ENCODE measurements around the gene ADAM10. TPM values are rescaled to one million over a fixed set of nuclear protein-coding genes. Genes with fewer than 3 reads are reported as not detected.
A peak's percentile ranks its signal among the peaks of the same experiment; 100 is the strongest.

The ADAM10 gene
- total and polyA plus RNA-seq, 8 donors = 6.1 to 96.2 (median 32.2) TPM

DNA sequence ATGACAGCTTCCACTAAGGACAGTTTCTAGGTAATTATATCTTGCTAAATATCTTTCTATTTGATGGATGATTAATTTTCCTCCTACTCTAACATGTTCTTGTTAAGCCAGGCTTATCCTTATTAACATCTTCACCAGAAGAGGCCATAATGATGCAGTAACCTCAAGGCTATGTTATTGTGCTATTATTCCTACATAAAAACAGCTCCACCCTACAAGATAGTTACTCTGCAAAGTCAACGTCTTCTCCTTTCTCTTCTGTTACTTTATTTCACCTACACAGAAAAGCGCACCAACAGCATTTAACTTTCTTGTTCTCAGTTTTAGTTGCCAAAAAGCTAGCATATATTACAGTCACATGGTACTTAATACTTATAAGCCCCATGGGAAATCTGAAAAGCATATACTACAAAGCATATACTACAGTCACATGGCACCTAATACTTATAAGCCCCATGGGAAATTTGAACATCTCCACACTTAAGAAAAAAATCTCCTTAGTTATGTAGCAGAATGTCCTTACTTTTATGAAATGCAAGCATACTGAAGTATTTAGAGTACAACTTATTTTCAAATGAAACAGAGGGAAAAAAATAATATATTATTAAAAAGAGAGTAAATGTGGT lies 13.4 kb downstream of the ADAM10 start:
- TF ChIP-seq, protein P1, sequence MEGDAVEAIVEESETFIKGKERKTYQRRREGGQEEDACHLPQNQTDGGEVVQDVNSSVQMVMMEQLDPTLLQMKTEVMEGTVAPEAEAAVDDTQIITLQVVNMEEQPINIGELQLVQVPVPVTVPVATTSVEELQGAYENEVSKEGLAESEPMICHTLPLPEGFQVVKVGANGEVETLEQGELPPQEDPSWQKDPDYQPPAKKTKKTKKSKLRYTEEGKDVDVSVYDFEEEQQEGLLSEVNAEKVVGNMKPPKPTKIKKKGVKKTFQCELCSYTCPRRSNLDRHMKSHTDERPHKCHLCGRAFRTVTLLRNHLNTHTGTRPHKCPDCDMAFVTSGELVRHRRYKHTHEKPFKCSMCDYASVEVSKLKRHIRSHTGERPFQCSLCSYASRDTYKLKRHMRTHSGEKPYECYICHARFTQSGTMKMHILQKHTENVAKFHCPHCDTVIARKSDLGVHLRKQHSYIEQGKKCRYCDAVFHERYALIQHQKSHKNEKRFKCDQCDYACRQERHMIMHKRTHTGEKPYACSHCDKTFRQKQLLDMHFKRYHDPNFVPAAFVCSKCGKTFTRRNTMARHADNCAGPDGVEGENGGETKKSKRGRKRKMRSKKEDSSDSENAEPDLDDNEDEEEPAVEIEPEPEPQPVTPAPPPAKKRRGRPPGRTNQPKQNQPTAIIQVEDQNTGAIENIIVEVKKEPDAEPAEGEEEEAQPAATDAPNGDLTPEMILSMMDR (IDR thresholded peaks at IDR 0.05) = no peak
- 76 to 78% methylated on average over 2 of the region's 2 CpGs for WGBS, 2 donors
- DNase-seq = no peak
- intact Hi-C loops (cut with DNase I) = no loop called here
- no peak for ATAC-seq
- Histone ChIP-seq H3K4me3 (no peak overlapping the region), H3K9me3 (no peaks in the 10 kb centered on the region), H3K36me3 (no peaks in the 10 kb centered on the region), H3K27me3 (no peaks in the 10 kb centered on the region), H3K4me1 (peaks cover 0 to 7% (median 0%) of the 10 kb centered on the region in 3 donors), H3K27ac (no peak overlapping the region)
- FAIRE-seq = no peak

DNA sequence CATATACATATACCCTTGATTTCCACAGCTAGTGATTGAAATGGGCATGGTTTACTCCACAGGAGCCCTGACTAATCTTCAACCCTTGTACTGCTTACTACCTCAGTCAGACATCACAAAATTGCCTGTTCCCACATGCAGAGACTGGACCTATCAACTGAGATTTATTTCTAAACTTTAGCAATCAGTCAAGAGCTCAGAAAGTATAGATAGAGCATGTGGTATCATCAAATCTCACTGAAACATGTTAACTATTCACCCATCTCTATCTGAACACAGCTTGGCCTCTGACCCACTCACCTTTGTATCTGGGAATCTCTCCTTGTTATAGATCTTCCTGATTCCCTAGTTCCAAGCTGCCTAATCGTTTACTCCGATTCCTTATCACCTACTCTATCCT lies 14.6 kb downstream of the ADAM10 start:
- ATAC-seq (no peak), FAIRE-seq (no peak), DNase-seq (no peak)
- Histone ChIP-seq H3K9me3 (no peaks in the 10 kb centered on the region), H3K36me3 (no peaks in the 10 kb centered on the region), H3K4me1 (peaks cover 0 to 7% (median 5%) of the 10 kb centered on the region in 3 donors), H3K4me3 (no peak overlapping the region), H3K27ac (no peak overlapping the region), H3K27me3 (no peaks in the 10 kb centered on the region)
- intact Hi-C loops (cut with DNase I) = no loop called here
- TF ChIP-seq, protein P1 (IDR thresholded peaks at IDR 0.05) = no peak
- WGBS, 2 donors = 21 to 29% methylated on average over 2 of the region's 2 CpGs

DNA sequence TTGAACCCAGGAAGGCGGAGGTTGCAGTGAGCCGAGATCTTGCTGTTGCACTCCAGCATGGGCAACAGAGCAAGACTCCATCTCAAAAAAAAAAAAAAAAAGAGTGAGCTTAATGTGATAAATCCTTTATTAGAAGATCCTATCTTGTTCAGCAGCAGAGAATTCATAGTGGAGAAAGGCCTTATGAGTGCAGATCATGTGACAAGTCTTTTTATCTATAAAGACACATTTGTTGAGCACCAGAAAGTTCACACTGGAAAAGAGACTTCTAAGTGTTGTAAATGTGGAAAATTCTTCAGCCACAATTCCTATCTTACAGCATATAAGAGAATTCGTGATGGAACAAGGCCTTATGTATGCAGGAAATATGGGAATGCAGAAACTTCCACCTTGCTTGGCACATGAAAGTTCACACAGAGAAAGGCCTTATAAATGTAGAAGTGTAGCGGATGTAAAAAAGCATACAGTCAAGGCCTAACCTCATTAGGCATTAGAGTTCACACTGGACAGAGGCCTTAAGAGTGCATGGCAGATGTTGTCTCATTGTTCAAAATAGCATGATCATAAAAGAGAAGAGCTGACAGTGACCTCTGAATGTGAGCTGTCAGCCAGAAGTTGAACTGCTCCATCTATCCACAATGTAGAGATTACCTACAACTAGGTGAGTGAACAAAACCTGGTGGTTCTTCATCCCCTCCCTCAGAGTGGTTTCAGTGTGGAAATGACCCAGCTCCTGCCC lies 16.7 kb downstream of the ADAM10 start:
- ATAC-seq (peak in 2 of 4 donors; percentile 32 to 59), FAIRE-seq (no peak), DNase-seq (no peak)
- Histone ChIP-seq H3K9me3 (no peaks in the 10 kb centered on the region), H3K36me3 (no peaks in the 10 kb centered on the region), H3K4me3 (no peak overlapping the region), H3K27me3 (no peaks in the 10 kb centered on the region), H3K27ac (no peak overlapping the region), H3K4me1 (peaks cover 0 to 6% (median 4%) of the 10 kb centered on the region in 3 donors)
- intact Hi-C loops (cut with DNase I) = no loop called here
- WGBS, 2 donors = 87 to 88% methylated on average over 4 of the region's 4 CpGs
- TF ChIP-seq, protein P1 (IDR thresholded peaks at IDR 0.05) = no peak

DNA sequence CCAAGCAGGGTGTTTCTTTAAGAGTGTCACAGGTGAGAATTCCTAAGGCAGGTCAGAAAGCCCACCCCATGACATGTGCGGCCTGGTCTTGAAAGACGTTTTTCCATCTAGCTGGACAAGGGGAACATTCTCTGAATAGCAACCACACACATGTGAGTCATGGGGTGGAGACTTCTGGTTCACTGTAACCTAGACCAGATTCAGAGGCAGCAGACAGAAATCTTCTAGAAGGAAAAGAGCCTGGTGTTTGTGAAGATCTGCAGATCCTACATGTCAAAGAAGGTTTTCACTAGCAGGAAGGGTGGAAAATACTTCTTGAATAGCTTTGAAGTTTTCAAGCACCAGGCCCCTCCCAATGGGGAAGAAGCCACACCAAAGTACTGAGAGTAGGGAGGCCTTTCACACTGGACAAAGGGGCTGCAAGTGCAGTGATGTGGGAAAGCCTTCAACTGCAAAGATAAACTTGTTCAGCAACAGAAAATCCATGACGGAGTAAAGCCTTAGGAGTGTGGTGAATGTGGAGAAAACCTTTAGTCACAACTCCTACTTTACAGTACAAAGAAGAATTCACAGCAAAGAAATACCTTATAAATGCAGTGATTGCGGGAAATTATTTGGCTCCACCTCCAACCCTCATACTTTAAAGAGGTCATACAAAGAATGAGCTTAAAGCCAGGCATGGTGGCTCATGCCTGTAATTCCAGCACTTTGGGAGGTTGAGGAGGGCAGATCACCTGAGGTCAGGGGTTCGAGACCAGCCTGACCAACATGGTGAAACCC lies 17.6 kb downstream of the ADAM10 start:
- Histone ChIP-seq H3K9me3 (no peaks in the 10 kb centered on the region), H3K27me3 (no peaks in the 10 kb centered on the region), H3K27ac (peak overlapping the region in 1 of 4 donors; percentile 6), H3K36me3 (no peaks in the 10 kb centered on the region), H3K4me1 (peaks cover 0 to 6% (median 4%) of the 10 kb centered on the region in 3 donors), H3K4me3 (no peak overlapping the region)
- intact Hi-C loops (cut with DNase I) = no loop called here
- DNase-seq = no peak
- peak in 3 of 4 donors; percentile 44 to 80 (median 67) for ATAC-seq
- 90 to 92% methylated on average over 5 of the region's 5 CpGs for WGBS, 2 donors
- TF ChIP-seq, protein P1 (IDR thresholded peaks at IDR 0.05) = no peak
- FAIRE-seq = no peak

All from pancreas (tissue), 10 donors.